Osteocyte (in vitro differentiated cells): ENCODE measurements around the gene DIAPH3. TPM values are rescaled to one million over a fixed set of nuclear protein-coding genes. Genes with fewer than 3 reads are reported as not detected.

ENCODE experiments used
- DNase-seq: peaks from one replicate; pipeline ENCODE4 v3.0.0; 2021; ENCODE audit warnings: mixed read lengths; ENCODE audit not compliant: unreplicated experiment; ENCODE audit errors: extremely low spot score
- H3K27ac Mint-ChIP-seq: one replicate; pipeline ENCODE4 v1.8.0; 2021; ENCODE audit warnings: mild to moderate bottlenecking, mixed read lengths; ENCODE audit not compliant: unreplicated experiment
- H3K27me3 Mint-ChIP-seq: one replicate; pipeline ENCODE4 v1.8.0; 2021; ENCODE audit warnings: mixed read lengths; ENCODE audit not compliant: unreplicated experiment
- H3K36me3 Mint-ChIP-seq: one replicate; pipeline ENCODE4 v1.8.0; 2021; ENCODE audit warnings: mixed read lengths; ENCODE audit not compliant: unreplicated experiment
- H3K4me1 Mint-ChIP-seq: one replicate; pipeline ENCODE4 v1.8.0; 2021; ENCODE audit warnings: mixed read lengths; ENCODE audit not compliant: unreplicated experiment
- H3K4me3 Mint-ChIP-seq: one replicate; pipeline ENCODE4 v1.8.0; 2021; ENCODE audit warnings: mild to moderate bottlenecking, moderate library complexity, mixed read lengths; ENCODE audit not compliant: unreplicated experiment
- H3K9me3 Mint-ChIP-seq: one replicate; pipeline ENCODE4 v1.8.0; 2021; ENCODE audit warnings: mixed read lengths; ENCODE audit not compliant: unreplicated experiment
- total RNA-seq: library from RNA; stranded (reverse); gene quantifications from 2 replicates; pipeline ENCODE4 v1.2.1, GENCODE V29; 2021
- TF ChIP-seq, protein P1 (sequence below): fragments of 200-600 bp; sonication (generic); IDR thresholded peaks from 2 replicates; pipeline ENCODE4 v1.5.0; 2021; ENCODE audit warnings: antibody characterized with exemption, mild to moderate bottlenecking, moderate library complexity

Gene DIAPH3
- total RNA-seq, 1 donor from 2014 or later = 12.2 TPM

- DNase-seq = no peak
- no peaks in the 10 kb centered on the region for H3K36me3 Mint-ChIP-seq
- no peak overlapping the region for H3K27ac Mint-ChIP-seq
- H3K27me3 Mint-ChIP-seq = peaks cover 2% of the 10 kb centered on the region
- TF ChIP-seq, protein P1, sequence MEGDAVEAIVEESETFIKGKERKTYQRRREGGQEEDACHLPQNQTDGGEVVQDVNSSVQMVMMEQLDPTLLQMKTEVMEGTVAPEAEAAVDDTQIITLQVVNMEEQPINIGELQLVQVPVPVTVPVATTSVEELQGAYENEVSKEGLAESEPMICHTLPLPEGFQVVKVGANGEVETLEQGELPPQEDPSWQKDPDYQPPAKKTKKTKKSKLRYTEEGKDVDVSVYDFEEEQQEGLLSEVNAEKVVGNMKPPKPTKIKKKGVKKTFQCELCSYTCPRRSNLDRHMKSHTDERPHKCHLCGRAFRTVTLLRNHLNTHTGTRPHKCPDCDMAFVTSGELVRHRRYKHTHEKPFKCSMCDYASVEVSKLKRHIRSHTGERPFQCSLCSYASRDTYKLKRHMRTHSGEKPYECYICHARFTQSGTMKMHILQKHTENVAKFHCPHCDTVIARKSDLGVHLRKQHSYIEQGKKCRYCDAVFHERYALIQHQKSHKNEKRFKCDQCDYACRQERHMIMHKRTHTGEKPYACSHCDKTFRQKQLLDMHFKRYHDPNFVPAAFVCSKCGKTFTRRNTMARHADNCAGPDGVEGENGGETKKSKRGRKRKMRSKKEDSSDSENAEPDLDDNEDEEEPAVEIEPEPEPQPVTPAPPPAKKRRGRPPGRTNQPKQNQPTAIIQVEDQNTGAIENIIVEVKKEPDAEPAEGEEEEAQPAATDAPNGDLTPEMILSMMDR = no peak
- H3K4me3 Mint-ChIP-seq = no peak overlapping the region
- no peaks in the 10 kb centered on the region for H3K9me3 Mint-ChIP-seq
- peaks cover 18% of the 10 kb centered on the region for H3K4me1 Mint-ChIP-seq
These were observed 3.4 kb upstream of the DIAPH3 start for GRCh38 chr13:60167121-60167520.

DNA sequence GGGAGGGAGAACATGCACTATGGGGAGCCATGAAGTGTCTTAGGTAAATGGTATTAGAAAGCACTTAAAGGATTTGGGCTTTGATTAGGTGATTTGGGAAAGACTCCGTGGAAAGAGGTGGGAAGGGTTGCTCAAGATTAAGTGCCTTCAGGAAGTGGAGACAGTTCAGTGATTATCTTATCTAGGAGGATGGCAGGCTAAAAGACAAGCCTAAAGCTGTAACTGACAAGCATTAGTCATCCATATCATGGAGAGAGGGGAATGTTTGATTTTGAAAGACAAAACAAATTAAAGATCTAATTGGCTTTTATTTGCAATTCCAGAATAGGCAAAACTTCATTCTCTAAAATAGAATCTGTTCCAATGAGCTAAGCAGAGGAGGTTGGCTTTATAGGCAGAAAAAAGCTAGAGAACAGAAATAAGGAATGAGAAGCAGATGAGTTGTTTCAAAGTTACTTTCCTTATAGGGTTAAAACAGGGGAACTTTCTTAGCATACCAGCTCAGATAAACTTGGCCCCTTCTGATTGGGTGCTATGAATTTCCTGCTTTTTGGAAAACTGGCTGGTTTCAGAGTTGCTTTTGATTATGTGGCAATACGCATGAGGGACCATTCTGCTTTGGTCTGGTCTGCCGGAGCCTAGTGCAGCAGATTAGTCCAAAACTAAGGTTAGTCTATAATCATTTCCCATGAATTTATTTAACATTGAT is 1.8 kb upstream of the DIAPH3 start:
- peaks cover 8% of the 10 kb centered on the region for H3K9me3 Mint-ChIP-seq
- no peak overlapping the region for H3K4me3 Mint-ChIP-seq
- H3K27ac Mint-ChIP-seq = peak overlapping the region; percentile 15
- TF ChIP-seq, protein P1 = no peak
- H3K27me3 Mint-ChIP-seq = no peaks in the 10 kb centered on the region
- H3K4me1 Mint-ChIP-seq = peaks cover 27% of the 10 kb centered on the region
- H3K36me3 Mint-ChIP-seq = peaks cover 7% of the 10 kb centered on the region
- no peak for DNase-seq

- TF ChIP-seq, protein P1 = no peak
- no peak for DNase-seq
- peak overlapping the region; percentile 97 for H3K27ac Mint-ChIP-seq
- H3K4me1 Mint-ChIP-seq = peaks cover 27% of the 10 kb centered on the region
- H3K36me3 Mint-ChIP-seq = peaks cover 7% of the 10 kb centered on the region
- H3K27me3 Mint-ChIP-seq = no peaks in the 10 kb centered on the region
- peak overlapping the region; percentile 91 for H3K4me3 Mint-ChIP-seq
- H3K9me3 Mint-ChIP-seq = peaks cover 8% of the 10 kb centered on the region
These were observed 634 bp upstream of the DIAPH3 start for GRCh38 chr13:60164234-60164889.

GRCh38 chr13:60162096-60162495 is 1.6 kb downstream of the DIAPH3 start:
- TF ChIP-seq, protein P1 = no peak
- Mint-ChIP-seq H3K9me3 (peaks cover 16% of the 10 kb centered on the region), H3K4me1 (peaks cover 27% of the 10 kb centered on the region), H3K27ac (peak overlapping the region; percentile 97), H3K27me3 (no peaks in the 10 kb centered on the region), H3K4me3 (peak overlapping the region; percentile 91), H3K36me3 (peaks cover 17% of the 10 kb centered on the region)
- no peak for DNase-seq

- peaks cover 16% of the 10 kb centered on the region for H3K9me3 Mint-ChIP-seq
- TF ChIP-seq, protein P1 = no peak
- no peaks in the 10 kb centered on the region for H3K27me3 Mint-ChIP-seq
- H3K27ac Mint-ChIP-seq = no peak overlapping the region
- peaks cover 24% of the 10 kb centered on the region for H3K4me1 Mint-ChIP-seq
- H3K4me3 Mint-ChIP-seq = no peak overlapping the region
- no peak for DNase-seq
- H3K36me3 Mint-ChIP-seq = peaks cover 17% of the 10 kb centered on the region
These were observed 5.4 kb downstream of the DIAPH3 start for GRCh38 chr13:60158321-60158801.
